Spleen (tissue), 7 donors: ENCODE results near the gene HEATR3.

Experiments
- CTCF ChIP-seq, 11 experiments: fragments of 200-600 bp in 7 of 11; fragments of 450-650 bp in 4 of 11; sonication (generic) in 4 of 11; IDR thresholded peaks in 8 of 11; conservative IDR thresholded peaks in 3 of 11; 1 replicate in 7 of 11; 2 replicates in 4 of 11; pipeline versions ENCODE4 v1.4.0 to v1.8.0; 2016 to 2021; ENCODE audit warnings: antibody characterized with exemption in 11 of 11, inconsistent platforms in 4 of 11, mild to moderate bottlenecking in 1 of 11
- POLR2A ChIP-seq, 3 donors: fragments of 450-650 bp; IDR thresholded peaks; one replicate each; pipeline ENCODE4 v1.5.1; 2017; ENCODE audit warnings: antibody characterized with exemption in 3 of 3, mild to moderate bottlenecking in 1 of 3
- POLR2AphosphoS5 ChIP-seq, 3 donors: sonication (generic); formaldehyde crosslinking; IDR thresholded peaks; one replicate each; pipeline ENCODE4 v1.5.1; 2017; ENCODE audit warnings: antibody characterized with exemption in 3 of 3
- donor health status: DM: no; HTN: no; CAD: no; lungs with moderate emphysema.
- donor health status: DM: no; HTN: no; CAD: no.
- donor health status: DM: no; HTN: no; CAD: no.

GRCh38 chr16:50067290-50067853 lies 1.6 kb downstream of the HEATR3 start:
- TF ChIP-seq POLR2AphosphoS5 (IDR thresholded peaks at IDR 0.05): no peak
- TF ChIP-seq CTCF (IDR thresholded peaks at IDR 0.05 in 8 of 11, conservative IDR thresholded peaks at IDR 0.05 in 3 of 11): peak in 9 of 11 experiments; percentile 6 to 55 (median 24)
- TF ChIP-seq POLR2A (IDR thresholded peaks at IDR 0.05): no peak
